Breast epithelium (tissue), 4 donors: ENCODE results near the gene ZNF749. TPM values are rescaled to one million over a fixed set of nuclear protein-coding genes. Genes with fewer than 3 reads are reported as not detected.

Experiments
- DNase-seq, 2 donors: peaks; one replicate each; pipeline ENCODE4 v3.0.0-alpha.2; 2019; ENCODE audit warnings: low spot score in 2 of 2
- H3K27ac ChIP-seq, 2 donors: fragments of 200-600 bp; sonication (generic) in 1 of 2; one replicate each; pipeline ENCODE4 v1.5.1; 2016 to 2019; ENCODE audit warnings: mild to moderate bottlenecking in 1 of 2
- H3K27me3 ChIP-seq, 2 donors: fragments of 200-600 bp; sonication (generic) in 1 of 2; one replicate each; pipeline versions ENCODE4 v1.5.1 to v1.6.0; 2017 to 2019; ENCODE audit warnings: control low read depth in 1 of 2, mild to moderate bottlenecking in 1 of 2
- H3K36me3 ChIP-seq: fragments of 200-600 bp; one replicate; pipeline ENCODE4 v1.5.1; 2019
- H3K4me1 ChIP-seq, 2 donors: fragments of 200-600 bp; sonication (generic); one replicate each; pipeline ENCODE4 v1.5.1; 2016 to 2019; ENCODE audit warnings: control low read depth in 1 of 2
- H3K4me3 ChIP-seq, 3 donors: fragments of 200-600 bp; sonication (generic); 1 replicate in 2 of 3; 2 replicates in 1 of 3; pipeline ENCODE4 v1.5.1; 2016 to 2019; ENCODE audit warnings: mild to moderate bottlenecking in 3 of 3, moderate library complexity in 2 of 3
- H3K9me3 ChIP-seq, 2 donors: fragments of 200-600 bp; sonication (generic) in 1 of 2; one replicate each; pipeline ENCODE4 v1.5.1; 2016 to 2019; ENCODE audit warnings: control low read depth in 1 of 2
- CTCF ChIP-seq, 3 donors: fragments of 450-650 bp; IDR thresholded peaks; one replicate each; pipeline ENCODE4 v1.5.1; 2016 to 2017; ENCODE audit warnings: antibody characterized with exemption in 3 of 3, mild to moderate bottlenecking in 3 of 3, moderate library complexity in 3 of 3
- POLR2A ChIP-seq: fragments of 450-650 bp; IDR thresholded peaks from one replicate; pipeline ENCODE4 v1.6.1; 2016; ENCODE audit warnings: antibody characterized with exemption, mild to moderate bottlenecking, moderate library complexity
- POLR2AphosphoS5 ChIP-seq, 3 donors: sonication (generic); formaldehyde crosslinking; IDR thresholded peaks; one replicate each; pipeline ENCODE4 v1.6.1; 2017; ENCODE audit warnings: antibody characterized with exemption in 3 of 3
- intact Hi-C: fragments of 100-400 bp; cut with DNase I; formaldehyde crosslinking; loops from one replicate; pipeline ENCODE4 v1.15.1; 2023; ENCODE audit warnings: low total_unique reads
- total RNA-seq, 3 donors: library from RNA; depleted of rRNA; stranded (reverse); fragments of >200 nt; gene quantifications; one replicate each; pipeline ENCODE4 v1.1.0, GENCODE V29; 2016

The ZNF749 gene
- total RNA-seq, 3 donors from 2014 or later, result 3.4 to 11.1 (median 8.5) TPM

- Histone ChIP-seq H3K27ac (no peak overlapping the region), H3K27me3 (no peaks in the 10 kb centered on the region), H3K9me3 (peaks cover 85 to 86% of the 10 kb centered on the region in 2 donors), H3K4me1 (no peaks in the 10 kb centered on the region), H3K36me3 (peaks cover 26% of the 10 kb centered on the region), H3K4me3 (no peak overlapping the region)
- intact Hi-C loops, result no loop called here
- no peak for DNase-seq
- TF ChIP-seq CTCF (IDR thresholded peaks at IDR 0.05), result no peak
- TF ChIP-seq POLR2A, result no peak
- TF ChIP-seq POLR2AphosphoS5 (IDR thresholded peaks at IDR 0.05), result no peak
Observed at GRCh38 chr19:57421037-57421436, 14.1 kb upstream of the ZNF749 start.

- H3K4me3 ChIP-seq, result peak overlapping the region; percentile 68 to 85 (median 81)
- peak overlapping the region in 1 of 2 donors; percentile 75 for H3K27ac ChIP-seq
- no peak for DNase-seq
- no peaks in the 10 kb centered on the region for H3K36me3 ChIP-seq
- H3K4me1 ChIP-seq, result peaks cover 0 to 10% of the 10 kb centered on the region in 2 donors
- TF ChIP-seq POLR2A, result no peak
- TF ChIP-seq CTCF (IDR thresholded peaks at IDR 0.05), result no peak
- no peak for TF ChIP-seq POLR2AphosphoS5 (IDR thresholded peaks at IDR 0.05)
- H3K9me3 ChIP-seq, result peaks cover 0 to 8% of the 10 kb centered on the region in 2 donors
- intact Hi-C loops, result no loop called here
- H3K27me3 ChIP-seq, result no peaks in the 10 kb centered on the region
Observed at GRCh38 chr19:57434386-57435061, 601 bp upstream of the ZNF749 start.

GRCh38 chr19:57436417-57436816 lies 1.3 kb downstream of the ZNF749 start:
- H3K36me3 ChIP-seq, result no peaks in the 10 kb centered on the region
- no peak overlapping the region for H3K27ac ChIP-seq
- H3K27me3 ChIP-seq, result no peaks in the 10 kb centered on the region
- intact Hi-C loops, result no loop called here
- H3K4me3 ChIP-seq, result peak overlapping the region in 2 of 3 donors; percentile 81 to 85
- DNase-seq, result no peak
- H3K9me3 ChIP-seq, result peaks cover 10 to 27% of the 10 kb centered on the region in 2 donors
- peaks cover 0 to 10% of the 10 kb centered on the region in 2 donors for H3K4me1 ChIP-seq
- no peak for TF ChIP-seq POLR2AphosphoS5 (IDR thresholded peaks at IDR 0.05)
- no peak for TF ChIP-seq CTCF (IDR thresholded peaks at IDR 0.05)
- no peak for TF ChIP-seq POLR2A

GRCh38 chr19:57437931-57438330 lies 2.8 kb downstream of the ZNF749 start:
- DNase-seq, result no peak
- Histone ChIP-seq H3K27ac (no peak overlapping the region), H3K4me1 (peaks cover 0 to 10% of the 10 kb centered on the region in 2 donors), H3K27me3 (no peaks in the 10 kb centered on the region), H3K9me3 (peaks cover 24 to 41% of the 10 kb centered on the region in 2 donors), H3K36me3 (no peaks in the 10 kb centered on the region), H3K4me3 (no peak overlapping the region)
- TF ChIP-seq POLR2A, result no peak
- TF ChIP-seq CTCF (IDR thresholded peaks at IDR 0.05), result no peak
- TF ChIP-seq POLR2AphosphoS5 (IDR thresholded peaks at IDR 0.05), result no peak
- intact Hi-C loops, result no loop called here

- DNase-seq, result no peak
- Histone ChIP-seq H3K27me3 (no peaks in the 10 kb centered on the region), H3K4me1 (peaks cover 0 to 10% of the 10 kb centered on the region in 2 donors), H3K4me3 (no peak overlapping the region), H3K9me3 (peaks cover 34 to 51% of the 10 kb centered on the region in 2 donors), H3K36me3 (no peaks in the 10 kb centered on the region), H3K27ac (no peak overlapping the region)
- TF ChIP-seq POLR2A (no peak), POLR2AphosphoS5 (IDR thresholded peaks at IDR 0.05) (no peak)
- intact Hi-C loops, result no loop called here
Observed at GRCh38 chr19:57438925-57439324, 3.8 kb downstream of the ZNF749 start.
